Keratinocyte (primary cell): ENCODE data around the gene ACSS1.

Experiments used
- CTCF ChIP-seq, 3 experiments: IDR thresholded peaks in 1 of 3; conservative IDR thresholded peaks in 1 of 3; optimal IDR thresholded peaks in 1 of 3; 2 replicates in 2 of 3; 3 replicates in 1 of 3; pipeline versions ENCODE3 to v1.5.1; 2011; ENCODE audit warnings: low read length in 3 of 3, mild to moderate bottlenecking in 3 of 3, moderate library complexity in 2 of 3, control low read depth in 1 of 3, inconsistent platforms in 1 of 3; ENCODE audit not compliant: insufficient read depth in 2 of 3; ENCODE audit errors: extremely low read depth in 1 of 3
- EZH2 ChIP-seq: IDR thresholded peaks from one replicate; pipeline ENCODE4 v1.6.1; 2012; ENCODE audit warnings: inconsistent platforms, mild to moderate bottlenecking, low read length, moderate library complexity

- no peak for TF ChIP-seq CTCF (optimal IDR thresholded peaks at IDR 0.05 in 1 of 3, IDR thresholded peaks at IDR 0.05 in 1 of 3, conservative IDR thresholded peaks at IDR 0.05 in 1 of 3; ENCODE audit: extremely low read depth in 1 of 3, insufficient read depth in 2 of 3, low read length in 3 of 3)
- no peak for TF ChIP-seq EZH2
These were observed 62.0 kb downstream of the ACSS1 start for GRCh38 chr20:24995741-24996448.
